T1000 (cell line): ENCODE results near the gene GBP6.
"Not testable (repeated sequence)": the region's sequence is repeated elsewhere in the genome, so short reads cannot be mapped to it uniquely, and the experiment has no call there.

Experiments
- DNase-seq: peaks from one replicate; lab custom pipeline; 2025; ENCODE audit warnings: mixed read lengths; lab: John Stamatoyannopoulos, UW

GBP6 gene

DNA sequence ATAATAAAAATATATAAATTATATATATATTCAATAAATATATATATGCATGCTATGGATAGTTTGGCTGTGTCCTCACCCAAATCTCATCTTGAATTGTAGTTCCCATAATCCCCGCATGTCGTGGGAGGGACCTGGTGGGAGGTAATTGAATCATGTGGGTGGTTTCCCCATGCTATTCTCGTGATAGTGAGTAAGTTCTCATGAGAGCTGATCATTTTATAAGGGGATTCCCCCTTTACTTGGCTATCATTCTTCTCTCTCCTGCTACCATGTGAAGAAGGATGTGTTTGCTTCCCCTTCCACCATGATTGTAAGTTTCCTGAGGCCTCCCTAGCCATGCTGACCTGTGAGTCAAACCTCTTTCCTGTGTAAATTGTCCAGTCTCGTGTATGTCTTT is 10.0 kb downstream of the GBP6 start:
- not testable (repeated sequence) for DNase-seq

DNA sequence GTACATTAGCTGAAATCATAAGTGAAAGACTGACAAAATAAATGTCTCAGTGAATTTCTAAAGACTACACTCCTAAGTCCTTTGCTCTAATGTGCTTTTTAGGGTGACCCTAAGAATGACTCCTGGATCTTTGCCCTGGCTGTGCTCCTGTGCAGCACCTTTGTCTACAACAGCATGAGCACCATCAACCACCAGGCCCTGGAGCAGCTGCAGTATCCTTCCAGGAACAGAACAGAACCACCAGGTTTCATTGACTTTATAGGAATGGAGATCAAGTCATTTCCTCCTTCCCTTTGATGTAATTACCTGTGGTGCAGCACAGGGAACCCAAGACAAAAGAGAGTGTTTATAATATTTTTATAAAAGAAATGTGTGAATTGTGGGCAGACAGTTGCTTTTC is 14.1 kb downstream of the GBP6 start:
- DNase-seq, result no peak

DNA sequence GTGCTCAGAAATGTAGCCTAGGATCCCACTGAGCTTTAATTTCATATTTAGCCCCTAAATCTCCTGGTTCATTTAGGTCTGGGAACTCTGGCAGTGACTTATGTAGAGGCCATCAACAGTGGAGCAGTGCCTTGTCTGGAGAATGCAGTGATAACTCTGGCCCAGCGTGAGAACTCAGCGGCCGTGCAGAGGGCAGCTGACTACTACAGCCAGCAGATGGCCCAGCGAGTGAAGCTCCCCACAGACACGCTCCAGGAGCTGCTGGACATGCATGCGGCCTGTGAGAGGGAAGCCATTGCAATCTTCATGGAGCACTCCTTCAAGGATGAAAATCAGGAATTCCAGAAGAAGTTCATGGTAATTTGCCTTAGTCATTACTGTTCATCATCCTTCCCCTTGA is 17.8 kb downstream of the GBP6 start:
- DNase-seq, result no peak

DNA sequence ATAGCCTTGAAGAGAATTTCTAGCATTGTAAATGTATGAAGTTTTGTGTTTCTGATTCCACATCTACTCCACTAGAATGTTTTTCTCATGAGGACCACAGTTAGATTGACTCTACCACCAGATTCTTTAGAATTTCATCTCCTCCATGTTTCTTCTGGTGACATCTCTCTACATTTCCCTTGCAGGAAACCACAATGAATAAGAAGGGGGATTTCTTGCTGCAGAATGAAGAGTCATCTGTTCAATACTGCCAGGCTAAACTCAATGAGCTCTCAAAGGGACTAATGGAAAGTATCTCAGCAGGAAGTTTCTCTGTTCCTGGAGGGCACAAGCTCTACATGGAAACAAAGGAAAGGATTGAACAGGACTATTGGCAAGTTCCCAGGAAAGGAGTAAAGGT is 18.6 kb downstream of the GBP6 start:
- DNase-seq, result no peak

DNA sequence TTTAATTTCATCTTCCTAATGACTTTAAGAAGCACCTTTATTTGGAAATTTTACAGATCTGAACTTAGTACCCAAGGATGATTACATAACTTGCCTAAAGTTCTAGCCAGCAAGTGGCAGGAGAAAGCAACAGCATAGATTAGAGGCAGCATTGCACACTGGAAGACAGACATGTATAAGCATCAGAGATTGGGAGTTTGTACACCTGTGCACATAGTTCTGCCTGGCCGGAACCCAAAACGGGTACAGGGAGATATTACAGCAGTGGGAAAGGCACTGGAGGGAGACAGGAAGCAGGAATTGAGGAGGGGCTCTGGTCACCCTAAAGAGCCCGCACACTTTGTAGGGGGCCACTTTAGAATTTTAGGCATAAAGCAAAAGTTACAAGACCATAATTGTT is 19.3 kb downstream of the GBP6 start:
- no peak for DNase-seq

DNA sequence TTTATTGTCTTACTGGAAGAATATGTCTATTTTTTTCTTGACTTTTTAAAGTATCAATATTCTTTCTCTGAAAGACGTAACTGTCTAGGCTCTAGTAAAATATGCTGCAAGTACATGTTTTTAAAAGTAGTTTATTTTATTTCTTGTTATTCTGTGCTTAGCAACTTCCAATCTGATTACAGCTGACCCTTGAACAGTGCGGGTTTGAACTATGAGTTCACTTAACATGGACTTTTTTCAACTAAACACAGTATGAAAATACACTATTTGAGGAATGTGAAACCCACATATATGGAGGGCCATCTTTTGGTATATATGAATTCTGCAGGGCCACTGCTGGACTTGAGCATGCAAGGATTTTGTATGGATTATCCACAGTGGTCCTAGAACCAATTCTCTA is 26.8 kb downstream of the GBP6 start:
- no peak for DNase-seq

DNA sequence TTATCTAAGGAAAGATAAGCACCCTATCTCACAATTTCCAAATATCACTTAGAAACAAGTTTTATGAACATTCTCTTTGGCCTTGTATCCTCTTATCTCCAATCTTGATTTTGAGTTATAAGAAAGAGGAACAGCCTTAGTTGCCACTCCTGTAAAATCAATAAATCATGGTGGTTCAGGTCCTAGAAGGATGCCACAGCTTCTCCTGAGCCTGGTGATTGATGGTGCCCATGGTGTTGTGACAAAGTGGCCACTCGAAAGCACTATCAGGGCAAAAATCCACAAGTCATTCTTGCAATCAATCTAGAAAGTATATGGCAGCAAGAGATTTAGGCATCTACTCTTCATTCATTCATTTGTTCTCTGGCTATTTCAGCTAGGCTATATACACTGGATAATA is 27.8 kb downstream of the GBP6 start:
- no peak for DNase-seq

DNA sequence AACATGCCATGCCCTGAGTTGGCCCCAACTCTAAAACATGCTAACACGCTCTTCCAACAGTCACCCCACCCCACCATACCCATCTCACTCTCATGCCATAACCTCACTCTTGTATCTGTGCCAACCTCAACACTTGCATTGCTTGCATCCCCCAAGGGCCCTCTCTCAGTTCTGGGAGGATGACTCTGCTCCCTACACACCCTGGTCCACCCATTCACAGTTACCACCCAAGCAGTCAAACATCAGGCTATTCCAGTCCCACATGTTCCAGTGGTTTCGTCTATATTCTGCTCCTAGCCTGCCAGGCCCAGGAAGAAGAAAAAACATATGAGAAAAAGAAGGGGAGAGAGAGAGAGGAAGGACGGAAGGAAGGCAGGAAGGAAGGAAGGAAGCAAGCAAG is 31.0 kb downstream of the GBP6 start:
- DNase-seq, result no peak

DNA sequence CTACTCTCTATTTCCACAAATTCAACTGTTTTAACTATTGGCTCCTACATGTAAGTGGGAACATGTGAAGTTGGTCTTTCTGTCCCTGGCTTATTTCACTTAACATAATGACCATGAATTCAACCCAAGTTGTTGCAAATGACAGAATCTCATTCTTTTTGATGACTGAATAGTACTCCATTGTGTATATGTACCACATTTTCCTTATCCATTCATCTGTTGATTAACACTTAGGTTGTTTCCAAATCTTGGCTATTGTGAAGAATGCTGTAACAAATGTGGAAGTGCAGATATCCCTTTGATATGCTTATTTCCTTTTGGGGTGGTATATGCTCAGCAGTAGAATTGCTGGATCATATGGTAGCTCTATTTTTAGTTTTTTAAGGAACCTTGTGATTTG is 33.0 kb downstream of the GBP6 start:
- DNase-seq, result no peak

DNA sequence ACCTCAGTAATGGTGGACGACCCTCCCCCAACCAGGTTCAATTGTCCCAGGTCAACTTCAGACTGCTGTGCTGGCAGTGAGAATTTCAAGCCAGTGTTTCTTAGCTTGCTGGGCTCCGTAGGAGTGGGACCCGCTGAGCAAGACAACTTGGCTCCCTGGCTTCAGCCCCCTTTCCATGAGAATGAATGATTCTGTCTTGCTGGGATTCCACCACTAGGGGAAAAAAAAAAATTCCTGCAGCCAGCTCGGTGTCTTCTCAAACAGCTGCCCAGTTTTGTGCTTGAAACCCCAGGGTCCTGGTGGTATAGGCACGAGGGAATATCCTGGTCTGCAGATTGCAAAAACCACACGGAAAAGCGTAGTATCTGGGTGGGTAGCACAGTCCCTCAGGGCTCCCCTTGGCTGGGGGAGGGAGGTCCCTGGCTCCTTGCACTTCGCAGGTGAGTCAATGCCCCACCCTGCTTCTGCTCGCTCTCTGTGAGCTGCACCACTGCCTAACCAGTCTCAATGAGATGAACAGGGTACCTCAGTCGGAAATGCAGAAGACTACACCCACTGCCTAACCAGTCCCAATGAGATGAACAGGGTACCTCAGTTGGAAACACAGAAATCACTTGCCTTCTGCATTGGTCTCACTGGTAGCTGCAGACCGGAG is 41.5 kb downstream of the GBP6 start:
- DNase-seq, result no peak

DNA sequence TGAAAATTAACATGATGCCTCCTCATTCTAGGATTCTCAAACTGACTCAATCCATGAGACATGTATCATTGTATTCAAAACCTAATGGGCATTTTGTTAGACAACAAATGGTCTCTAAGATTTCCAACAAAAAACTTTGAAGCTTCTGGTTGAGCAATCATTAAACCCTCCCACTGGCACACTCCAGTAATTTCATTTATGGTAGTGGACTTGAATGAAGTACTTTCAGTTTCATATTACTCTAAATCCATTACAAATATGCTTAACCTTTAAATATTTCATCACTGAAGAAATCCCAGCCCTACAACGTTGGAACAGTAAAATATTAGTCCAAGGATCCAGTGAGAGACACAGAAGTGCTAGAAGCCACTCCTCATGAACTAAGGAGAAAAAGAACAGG is 43.5 kb downstream of the GBP6 start:
- no peak for DNase-seq

DNA sequence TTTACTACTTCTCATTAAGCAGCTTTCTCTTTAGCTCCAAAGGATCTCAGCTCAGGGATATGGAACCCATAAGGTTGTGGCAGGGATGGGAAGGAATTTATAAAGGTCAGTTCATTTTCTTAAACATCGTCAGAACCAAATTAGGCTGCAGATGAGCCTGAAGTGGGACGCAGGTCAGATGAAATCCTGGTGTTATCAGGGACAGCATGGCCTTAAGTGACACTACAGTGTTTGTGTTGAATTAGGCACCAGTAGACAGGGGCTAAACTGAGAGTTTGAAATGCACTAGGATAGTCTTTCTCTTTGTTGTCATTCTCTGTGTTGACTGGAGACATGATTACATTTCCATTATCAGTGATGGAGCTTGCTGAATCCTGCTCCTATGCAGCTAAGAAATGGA is 43.9 kb downstream of the GBP6 start:
- not testable (repeated sequence) for DNase-seq

DNA sequence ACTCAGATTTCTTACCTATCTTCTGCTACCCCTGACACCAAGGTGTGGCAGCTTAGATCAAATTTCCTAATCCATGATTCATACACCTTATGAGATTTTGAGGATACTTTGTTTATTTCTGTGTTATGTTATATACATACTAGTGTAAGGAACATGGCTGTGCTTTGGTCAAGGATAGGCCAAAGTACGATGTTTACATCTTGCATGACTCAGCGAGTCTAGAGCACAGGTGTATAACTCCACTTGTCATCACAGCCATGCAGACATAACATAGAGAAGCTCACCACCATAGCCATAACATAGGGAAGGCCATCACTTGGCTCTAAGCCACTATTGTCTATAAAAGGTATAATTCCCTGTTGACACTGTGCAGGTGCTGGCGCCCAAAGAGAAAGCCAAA is 61.2 kb downstream of the GBP6 start:
- DNase-seq, result no peak

DNA sequence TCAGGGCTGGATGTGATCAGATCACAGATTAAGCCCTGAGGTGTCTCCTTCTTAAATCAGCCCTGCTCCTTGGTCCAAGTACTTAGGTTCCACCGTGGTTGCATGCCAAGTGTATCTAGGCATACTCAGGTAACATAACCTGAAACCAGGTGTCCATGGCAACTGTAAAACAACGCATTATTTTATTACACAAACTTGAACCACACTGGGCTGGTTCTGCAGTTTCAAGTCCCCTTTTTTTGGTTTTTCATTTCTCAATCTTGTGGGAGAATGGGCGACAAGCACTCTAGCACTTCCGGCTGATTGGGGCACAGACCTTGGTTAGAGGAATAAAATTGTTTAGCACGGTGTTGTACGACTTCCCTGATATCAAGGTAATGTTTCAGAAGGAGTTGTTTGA is 65.2 kb downstream of the GBP6 start:
- no peak for DNase-seq

DNA sequence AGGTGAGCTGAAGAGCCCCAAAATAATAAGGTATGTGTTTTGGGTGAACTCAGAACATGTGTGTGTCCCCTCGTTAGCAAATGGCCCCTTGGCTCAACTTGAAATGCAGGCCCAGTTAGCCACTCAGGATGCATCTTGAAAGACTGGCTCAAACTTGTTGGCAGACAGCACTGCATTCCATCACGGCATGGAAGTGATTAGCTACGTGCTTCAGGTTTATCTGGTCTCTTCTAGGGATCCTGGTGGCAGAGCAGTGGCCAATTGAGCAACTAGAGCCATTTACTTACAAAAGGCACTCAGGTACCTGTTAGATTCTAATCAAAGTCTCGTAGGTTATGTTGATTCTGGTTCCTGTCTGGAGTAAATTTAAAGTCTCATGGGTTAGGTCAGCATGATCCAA is 65.8 kb downstream of the GBP6 start:
- DNase-seq, result not testable (repeated sequence)

DNA sequence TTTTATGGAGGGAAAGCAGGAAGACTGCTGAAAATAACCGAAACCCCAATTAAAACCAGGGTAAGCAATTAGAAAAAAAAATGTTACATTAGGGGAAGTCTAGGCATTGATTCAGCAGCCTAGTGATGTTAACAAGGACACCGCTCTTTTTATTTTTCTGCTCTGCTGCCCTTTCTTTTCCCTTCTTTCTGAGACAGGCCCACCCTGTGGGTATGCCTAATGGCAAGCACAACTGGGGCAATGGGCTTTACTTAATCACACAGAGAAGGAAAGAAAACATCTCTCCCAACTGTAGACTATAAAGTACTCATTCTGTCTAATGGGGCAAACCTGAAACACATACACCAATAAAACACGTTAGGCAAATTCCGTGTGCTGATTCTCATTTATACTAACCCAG is 69.6 kb downstream of the GBP6 start:
- no peak for DNase-seq

DNA sequence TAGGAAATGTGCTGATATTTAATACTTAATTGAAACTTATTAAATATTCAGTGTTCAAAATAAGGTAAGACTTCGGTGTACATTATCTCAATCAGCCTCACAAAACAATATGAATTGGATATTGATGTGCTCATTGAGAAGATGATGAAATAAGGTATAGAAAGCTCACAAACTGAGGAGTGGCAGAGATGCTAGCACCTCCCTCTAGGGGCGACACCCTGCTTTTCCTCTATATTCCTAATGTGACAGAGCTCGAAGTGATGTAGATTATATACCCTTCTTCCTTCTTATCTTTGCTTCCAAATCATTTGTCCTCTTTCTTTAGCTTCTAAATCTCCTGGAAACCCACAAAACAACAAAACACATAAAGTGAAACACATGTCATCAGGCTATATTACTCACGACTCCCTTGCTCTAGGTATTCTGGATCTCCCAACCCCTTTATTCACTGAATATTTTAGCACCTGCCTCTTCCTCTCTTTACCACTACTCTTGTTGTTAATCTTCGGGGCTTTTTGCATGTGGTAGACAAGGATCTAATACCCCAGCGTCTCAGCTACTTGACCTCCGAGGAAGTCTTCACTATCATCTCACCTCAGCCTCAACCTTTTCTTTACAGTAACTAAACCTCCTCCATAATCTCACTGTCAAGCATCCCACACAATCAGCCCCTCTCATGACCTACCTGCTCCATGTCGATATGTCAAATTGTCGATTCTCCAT is 70.4 kb downstream of the GBP6 start:
- not testable (repeated sequence) for DNase-seq
